Liver (tissue), 9 donors: Measurements from ENCODE around the gene RALGAPA2. TPM values are rescaled to one million over a fixed set of nuclear protein-coding genes. Genes with fewer than 3 reads are reported as not detected.

Experiments used
- DNase-seq: peaks from one replicate; pipeline ENCODE4 v3.0.0-alpha.2; 2017; ENCODE audit warnings: low spot score
- H3K27ac ChIP-seq, 2 donors: one replicate each; pipeline ENCODE4 v1.7.0; 2013; ENCODE audit warnings: inconsistent platforms in 2 of 2, low read length in 2 of 2, control low read depth in 1 of 2, low read depth in 1 of 2, mild to moderate bottlenecking in 1 of 2
- H3K27me3 ChIP-seq, 4 donors: one replicate each; pipeline versions ENCODE4 v1.6.1 to v1.7.0; 2013; ENCODE audit warnings: low read length in 3 of 4, inconsistent platforms in 1 of 4, mild to moderate bottlenecking in 1 of 4, moderate library complexity in 1 of 4; ENCODE audit not compliant: control insufficient read depth in 4 of 4, insufficient read depth in 4 of 4
- H3K36me3 ChIP-seq, 4 donors: one replicate each; pipeline versions ENCODE4 v1.6.1 to v1.7.0; 2013; ENCODE audit warnings: low read length in 3 of 4, mild to moderate bottlenecking in 3 of 4, low read depth in 1 of 4, moderate library complexity in 1 of 4; ENCODE audit not compliant: control insufficient read depth in 4 of 4, insufficient read depth in 3 of 4
- H3K4me1 ChIP-seq, 4 donors: one replicate each; pipeline versions ENCODE4 v1.6.1 to v1.7.0; 2013; ENCODE audit warnings: low read length in 3 of 4, mild to moderate bottlenecking in 3 of 4, moderate library complexity in 1 of 4; ENCODE audit not compliant: control insufficient read depth in 4 of 4, insufficient read depth in 4 of 4
- H3K4me3 ChIP-seq, 3 donors: one replicate each; pipeline versions ENCODE4 v1.6.1 to v1.7.0; 2013; ENCODE audit warnings: low read length in 3 of 3, control low read depth in 1 of 3, low read depth in 1 of 3, mild to moderate bottlenecking in 1 of 3
- H3K9ac ChIP-seq, 2 donors: one replicate each; pipeline ENCODE4 v1.7.0; 2013; ENCODE audit warnings: low read length in 2 of 2, mild to moderate bottlenecking in 2 of 2, moderate library complexity in 2 of 2, control low read depth in 1 of 2, low read depth in 1 of 2
- H3K9me3 ChIP-seq, 4 donors: one replicate each; pipeline versions ENCODE4 v1.6.1 to v1.7.0; 2013; ENCODE audit warnings: low read length in 3 of 4; ENCODE audit not compliant: control insufficient read depth in 4 of 4
- CTCF ChIP-seq: fragments of 150-350 bp; IDR thresholded peaks from 2 replicates; pipeline ENCODE4 v1.5.1; 2017; ENCODE audit warnings: improper control_type of control experiment, low read depth, low read length; ENCODE audit not compliant: missing input control
- EGR1 ChIP-seq, 2 donors: IDR thresholded peaks; 2 replicates each; pipeline ENCODE4 v1.6.1; 2016 to 2018; ENCODE audit warnings: antibody characterized with exemption in 2 of 2, low read depth in 2 of 2
- FOXA1 ChIP-seq: IDR thresholded peaks from 2 replicates; pipeline ENCODE4 v1.6.1; 2016; ENCODE audit warnings: antibody characterized with exemption
- GABPA ChIP-seq, 2 donors: IDR thresholded peaks in 1 of 2; conservative IDR thresholded peaks in 1 of 2; 2 replicates each; pipeline ENCODE4 v1.6.1; 2016; ENCODE audit warnings: antibody characterized with exemption in 2 of 2, mild to moderate bottlenecking in 1 of 2, moderate library complexity in 1 of 2
- HNF4A ChIP-seq, 2 donors: conservative IDR thresholded peaks; 2 replicates each; pipeline ENCODE4 v1.6.1; 2016; ENCODE audit warnings: antibody characterized with exemption in 2 of 2, mild to moderate bottlenecking in 2 of 2
- HNF4G ChIP-seq: IDR thresholded peaks from 2 replicates; pipeline ENCODE4 v1.6.1; 2016; ENCODE audit warnings: antibody characterized with exemption
- MAX ChIP-seq: IDR thresholded peaks from 2 replicates; pipeline ENCODE4 v1.6.1; 2016; ENCODE audit warnings: antibody characterized with exemption
- NR2F2 ChIP-seq: IDR thresholded peaks from 2 replicates; pipeline ENCODE4 v1.6.1; 2016; ENCODE audit warnings: antibody characterized with exemption
- RAD21 ChIP-seq, 2 donors: IDR thresholded peaks; 2 replicates each; pipeline ENCODE4 v1.6.1; 2016; ENCODE audit warnings: antibody characterized with exemption in 2 of 2, mild to moderate bottlenecking in 2 of 2
- REST ChIP-seq: IDR thresholded peaks from 2 replicates; pipeline ENCODE4 v1.6.1; 2016; ENCODE audit warnings: antibody characterized with exemption, mild to moderate bottlenecking
- RXRA ChIP-seq, 2 donors: IDR thresholded peaks; 2 replicates each; pipeline ENCODE4 v1.6.1; 2017 to 2018; ENCODE audit warnings: antibody characterized with exemption in 2 of 2, mild to moderate bottlenecking in 1 of 2
- SP1 ChIP-seq: IDR thresholded peaks from 2 replicates; pipeline ENCODE4 v1.6.1; 2018; ENCODE audit warnings: antibody characterized with exemption, mild to moderate bottlenecking
- YY1 ChIP-seq: IDR thresholded peaks from 2 replicates; pipeline ENCODE4 v1.6.1; 2016; ENCODE audit warnings: antibody characterized with exemption, mild to moderate bottlenecking
- WGBS: extraction: QIAGEN DNeasy Blood & Tissue Kit; methylation state at CpG from one replicate; pipeline ENCODE4 v1.1.7; 2013; 5-methylcytosine and 5-hydroxymethylcytosine counted together
- polyA plus RNA-seq, 2 donors: library from polyadenylated mRNA; stranded (reverse) in 1 of 2; unstranded in 1 of 2; fragments of 200-250 nt in 1 of 2; fragments of >200 nt in 1 of 2; fragmentation: Nextera tagmentation in 1 of 2; extraction: Ambion mirVana in 1 of 2; gene quantifications; one replicate each; pipeline versions ENCODE4 v1.2.1 to v1.2.3, GENCODE V29; 2013 to 2015
- total RNA-seq, 2 donors: library from RNA; depleted of rRNA; stranded (reverse); fragments of >200 nt; gene quantifications; one replicate each; pipeline ENCODE4 v1.2.3, GENCODE V29; 2014
- donor health status: healthy.
- donor health status: healthy.
- donor health status: healthy.
- donor health status: healthy.
- donor health status: healthy.

RALGAPA2 gene
- total and polyA plus RNA-seq, 4 donors, result 14.8 to 89.9 (median 25.1) TPM

GRCh38 chr20:20448881-20449280, 263.6 kb downstream of the RALGAPA2 start:
- 98% methylated on average over 6 of the region's 6 CpGs for WGBS
- DNase-seq, result no peak
- no peaks in the 10 kb centered on the region for H3K9me3 ChIP-seq
- H3K27me3 ChIP-seq, result no peaks in the 10 kb centered on the region
- peaks cover 2 to 13% (median 7%) of the 10 kb centered on the region in 4 donors for H3K36me3 ChIP-seq
- H3K9ac ChIP-seq, result no peak overlapping the region
- no peak overlapping the region for H3K27ac ChIP-seq
- H3K4me3 ChIP-seq, result no peak overlapping the region
- TF ChIP-seq RXRA (IDR thresholded peaks at IDR 0.05) (no peak), GABPA (IDR thresholded peaks at IDR 0.05 in 1 of 2, conservative IDR thresholded peaks at IDR 0.05 in 1 of 2) (no peak), CTCF (no peak), RAD21 (IDR thresholded peaks at IDR 0.05) (no peak), FOXA1 (no peak), HNF4A (conservative IDR thresholded peaks at IDR 0.05) (no peak), YY1 (no peak), NR2F2 (no peak)
- H3K4me1 ChIP-seq, result no peaks in the 10 kb centered on the region

- TF ChIP-seq HNF4G (no peak), RAD21 (IDR thresholded peaks at IDR 0.05) (no peak), EGR1 (IDR thresholded peaks at IDR 0.05; ENCODE audit: low read depth in 2 of 2) (no peak), REST (no peak), GABPA (IDR thresholded peaks at IDR 0.05 in 1 of 2, conservative IDR thresholded peaks at IDR 0.05 in 1 of 2) (no peak), SP1 (no peak), NR2F2 (no peak), MAX (no peak)
- Histone ChIP-seq H3K27me3 (no peaks in the 10 kb centered on the region), H3K9me3 (no peaks in the 10 kb centered on the region), H3K4me3 (no peak overlapping the region), H3K9ac (no peak overlapping the region), H3K4me1 (no peaks in the 10 kb centered on the region), H3K36me3 (peaks cover 0 to 4% (median 3%) of the 10 kb centered on the region in 4 donors), H3K27ac (no peak overlapping the region)
- DNase-seq, result no peak
- WGBS, result 77% methylated on average over 2 of the region's 2 CpGs
These were observed 265.2 kb downstream of the RALGAPA2 start for GRCh38 chr20:20447196-20447595.
